Jurkat, Clone E6-1 (cell line): ENCODE results near the gene VASH1.
A peak's percentile ranks its signal among the peaks of the same experiment; 100 is the strongest.

Source experiments
- DNase-seq: peaks from one replicate; pipeline ENCODE4 v3.0.0-alpha.2; 2011; ENCODE audit warnings: low read depth, low spot score
- H3K4me3 ChIP-seq: 2 replicates; pipeline ENCODE4 v1.5.1; 2011; ENCODE audit warnings: mild to moderate bottlenecking, low read length, control low read depth, moderate library complexity

VASH1 gene

GRCh38 chr14:76780058-76780345 lies 18.7 kb downstream of the VASH1 start:
- H3K4me3 ChIP-seq: no peak overlapping the region
- DNase-seq: no peak

- H3K4me3 ChIP-seq: no peak overlapping the region
- no peak for DNase-seq
These were observed 19.1 kb downstream of the VASH1 start for GRCh38 chr14:76780360-76780759.

DNA sequence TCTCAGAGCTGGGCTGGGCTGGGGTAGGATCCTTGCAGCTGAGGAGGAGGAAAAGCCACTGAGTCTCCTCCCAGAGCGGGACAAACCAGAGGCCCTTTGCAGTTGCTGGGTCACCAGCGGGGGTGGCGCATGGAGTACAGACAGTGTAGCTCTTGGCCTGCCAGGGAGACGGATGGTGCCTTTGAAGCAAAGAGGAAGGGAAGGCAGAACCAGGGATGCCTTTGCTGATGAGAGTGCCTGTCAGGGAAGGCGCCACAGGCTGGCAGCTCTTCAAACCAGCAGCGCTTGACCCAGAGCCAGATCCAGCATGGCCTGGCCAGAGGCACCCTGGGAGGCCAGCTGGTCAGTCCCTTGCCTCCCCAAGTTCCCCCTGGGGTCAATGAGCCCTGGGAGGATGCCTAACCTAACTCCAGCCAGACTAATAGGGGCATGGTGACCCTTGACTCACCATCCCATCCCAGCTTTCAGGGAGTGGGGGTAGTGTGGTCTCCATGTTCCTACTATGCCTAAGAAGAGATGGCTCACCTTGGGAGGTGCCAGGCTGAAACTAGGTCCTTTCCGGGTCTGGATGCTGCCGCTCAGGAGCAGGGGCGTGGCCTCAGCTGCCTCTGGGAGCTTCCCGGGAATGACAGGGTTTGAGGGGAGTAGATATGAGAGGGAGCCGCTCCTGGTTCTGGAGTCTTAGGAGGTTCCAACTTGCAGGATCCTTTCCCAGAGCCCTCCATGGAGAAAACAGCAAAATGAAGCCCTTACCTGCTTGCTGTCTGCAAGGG lies 19.8 kb downstream of the VASH1 start:
- H3K4me3 ChIP-seq: no peak overlapping the region
- DNase-seq: no peak

DNA sequence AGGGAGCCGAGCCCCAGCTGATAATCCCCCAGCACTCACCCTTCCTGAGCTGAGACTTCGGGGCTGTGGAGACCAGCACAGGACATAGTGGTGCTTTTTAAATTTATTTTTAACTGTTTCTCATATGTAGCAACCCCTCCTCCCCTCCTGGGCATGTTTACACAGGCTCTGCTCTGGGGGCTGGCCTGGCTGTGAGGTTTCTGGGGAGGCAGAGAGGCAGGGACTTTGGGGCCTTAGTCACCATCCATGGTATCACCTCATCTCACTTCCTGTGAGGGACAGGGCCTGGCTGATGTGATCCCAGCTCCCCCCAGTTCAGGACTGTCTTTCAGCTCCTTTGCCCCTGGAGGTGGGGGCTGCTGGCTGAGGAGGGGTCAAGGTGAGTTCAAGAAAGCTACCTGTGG lies 20.4 kb downstream of the VASH1 start:
- no peak for DNase-seq
- H3K4me3 ChIP-seq: no peak overlapping the region

- H3K4me3 ChIP-seq: no peak overlapping the region
- no peak for DNase-seq
These were observed 21.0 kb downstream of the VASH1 start for GRCh38 chr14:76782115-76782884.

DNA sequence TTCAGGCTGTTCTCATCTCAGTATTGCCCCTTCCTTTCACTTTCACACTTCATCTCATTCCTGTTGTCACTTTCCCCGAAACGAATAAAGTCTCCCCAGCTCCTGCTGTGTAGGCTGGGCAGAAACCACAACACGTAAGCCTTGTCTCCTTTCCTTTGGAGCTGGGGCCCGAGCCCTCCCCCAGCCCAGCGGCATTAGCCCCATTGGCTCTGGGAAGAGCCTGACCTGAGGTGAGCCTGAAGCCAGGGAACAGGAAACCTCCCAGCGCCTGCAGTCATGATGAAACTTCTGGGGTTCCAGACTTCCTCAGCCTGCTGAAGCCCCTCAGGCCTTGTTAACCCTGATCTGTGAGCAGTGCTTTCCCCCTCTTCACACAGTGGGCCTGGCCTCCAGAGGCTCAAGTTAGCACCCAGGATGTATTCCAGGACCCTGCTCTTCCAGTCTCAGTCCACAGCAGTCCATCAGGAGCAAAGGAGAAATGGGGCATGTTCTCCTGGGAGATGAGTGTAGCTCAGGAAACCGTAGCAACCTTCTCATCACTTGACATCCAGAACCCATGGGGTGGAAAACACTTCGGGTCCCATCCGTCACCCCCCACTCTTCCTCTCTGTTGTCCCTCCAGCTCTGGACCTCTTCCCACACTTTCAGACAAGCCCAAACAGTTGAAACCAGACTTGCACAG lies 21.8 kb downstream of the VASH1 start:
- no peak overlapping the region for H3K4me3 ChIP-seq
- DNase-seq: no peak

GRCh38 chr14:76784266-76784874 lies 23.1 kb downstream of the VASH1 start:
- H3K4me3 ChIP-seq: no peak overlapping the region

GRCh38 chr14:76784881-76785280 lies 23.6 kb downstream of the VASH1 start:
- H3K4me3 ChIP-seq: no peak overlapping the region
- DNase-seq: peak; percentile 65

More at GRCh38 chr14:76784266-76784874, 23.1 kb downstream of the VASH1 start:
- no peak for DNase-seq

DNA sequence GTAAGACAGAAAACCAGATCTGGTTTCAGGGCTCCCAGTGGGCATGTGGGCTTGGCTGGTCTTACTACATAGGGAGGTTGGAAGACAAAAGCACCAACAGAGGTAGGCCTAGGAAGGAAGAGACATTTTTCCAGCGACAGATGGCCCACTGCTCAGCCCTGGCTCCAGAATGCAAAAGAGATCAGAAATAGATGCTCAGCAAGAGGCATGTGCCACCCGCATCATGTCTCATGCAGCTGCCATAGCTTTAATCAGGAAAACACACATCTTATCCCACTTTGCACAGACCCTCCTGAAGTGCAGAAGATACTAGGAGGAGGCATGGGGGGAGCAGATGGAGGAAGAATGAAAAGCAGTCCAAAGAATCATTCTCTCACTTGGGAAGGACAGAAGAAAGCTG lies 25.3 kb downstream of the VASH1 start:
- H3K4me3 ChIP-seq: no peak overlapping the region

GRCh38 chr14:76792422-76792821 lies 31.2 kb downstream of the VASH1 start:
- no peak overlapping the region for H3K4me3 ChIP-seq
- DNase-seq: no peak

More for the DNA sequence above, 25.3 kb downstream of the VASH1 start:
- DNase-seq: no peak

- H3K4me3 ChIP-seq: no peak overlapping the region
- DNase-seq: no peak
These were observed 32.1 kb downstream of the VASH1 start for GRCh38 chr14:76793324-76793723.

- no peak for DNase-seq
- no peak overlapping the region for H3K4me3 ChIP-seq
These were observed 32.7 kb downstream of the VASH1 start for GRCh38 chr14:76793956-76794355.

DNA sequence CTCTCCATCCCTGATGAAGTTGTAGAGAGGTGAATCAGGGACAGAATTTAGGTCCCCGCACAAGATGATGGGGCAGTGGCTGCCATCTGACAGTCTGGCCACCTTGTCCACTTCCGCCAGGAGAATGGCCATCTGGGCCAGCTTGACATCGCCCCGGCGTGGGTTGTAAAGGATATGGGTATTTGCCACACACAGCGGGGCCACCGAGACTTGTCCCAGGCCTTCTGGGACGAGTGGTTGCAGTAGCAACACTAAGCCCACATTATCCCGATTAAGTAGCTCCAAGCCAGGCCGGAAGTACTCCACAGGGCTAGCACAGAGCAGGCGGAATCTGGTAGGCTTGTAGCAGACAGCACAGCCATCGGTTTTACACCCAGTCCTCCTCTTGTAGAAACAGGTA lies 45.2 kb downstream of the VASH1 start:
- no peak for DNase-seq
- H3K4me3 ChIP-seq: no peak overlapping the region

DNA sequence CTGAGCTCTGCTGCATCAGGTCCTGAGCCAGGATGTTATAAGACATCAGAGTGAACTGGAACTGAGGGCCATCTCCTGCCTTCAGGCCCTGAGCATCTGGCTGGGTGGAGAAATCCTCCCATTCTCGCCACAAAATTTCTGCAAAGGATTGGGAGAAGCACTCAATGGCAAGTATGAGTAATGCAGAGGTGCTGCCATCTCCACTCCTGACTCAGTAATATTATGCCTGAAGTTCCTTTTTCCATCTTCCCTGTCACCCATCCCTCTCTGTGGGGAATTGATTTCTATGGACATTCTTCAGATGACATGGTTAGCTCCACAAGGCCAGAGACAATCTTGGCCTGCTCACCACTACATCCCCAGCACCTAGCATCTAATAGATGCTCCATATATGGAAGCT lies 46.7 kb downstream of the VASH1 start:
- no peak overlapping the region for H3K4me3 ChIP-seq
- no peak for DNase-seq

DNA sequence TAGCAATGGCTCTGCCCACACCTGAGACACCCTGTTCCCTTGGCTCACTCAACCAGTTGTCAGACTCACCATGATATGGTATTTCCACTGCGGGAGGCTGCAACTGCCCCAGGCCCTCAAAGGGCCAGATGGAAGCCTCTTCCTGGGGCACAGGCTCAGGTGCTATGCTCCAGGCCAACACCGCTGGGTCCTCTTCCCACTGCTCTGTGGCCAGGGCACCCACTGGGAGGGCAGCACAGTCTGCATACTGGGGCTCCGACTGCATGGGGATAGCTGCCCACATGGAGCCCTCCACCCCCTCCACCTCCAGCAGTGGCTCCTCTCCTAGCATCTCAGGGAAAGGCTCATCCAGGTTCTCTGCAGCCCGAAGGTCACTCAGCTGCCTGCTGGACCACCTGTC lies 47.7 kb downstream of the VASH1 start:
- DNase-seq: no peak
- no peak overlapping the region for H3K4me3 ChIP-seq

GRCh38 chr14:76810525-76810924 lies 49.3 kb downstream of the VASH1 start:
- DNase-seq: no peak
- no peak overlapping the region for H3K4me3 ChIP-seq

GRCh38 chr14:76810953-76811400 lies 49.7 kb downstream of the VASH1 start:
- peak; percentile 11 for DNase-seq
- H3K4me3 ChIP-seq: peak overlapping the region; percentile 66

DNA sequence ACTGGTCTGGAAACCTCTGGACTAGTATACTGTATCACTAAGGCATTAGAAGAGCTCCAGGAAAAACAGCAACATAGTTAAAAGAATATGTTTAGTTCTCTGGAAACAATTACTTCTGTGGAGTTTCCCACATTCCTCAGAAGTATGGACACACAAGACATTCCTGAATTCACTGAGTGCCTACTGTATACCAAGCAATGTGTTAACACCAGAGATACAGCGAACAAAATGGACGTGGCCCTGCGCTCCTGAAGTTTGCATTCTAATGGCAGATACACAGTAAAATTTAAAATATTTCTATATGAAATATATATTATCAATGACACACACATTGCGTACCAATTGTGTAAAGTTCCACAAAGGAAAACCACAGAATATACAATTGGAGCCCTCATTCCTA lies 50.3 kb downstream of the VASH1 start:
- peak overlapping the region; percentile 66 for H3K4me3 ChIP-seq
- DNase-seq: no peak

DNA sequence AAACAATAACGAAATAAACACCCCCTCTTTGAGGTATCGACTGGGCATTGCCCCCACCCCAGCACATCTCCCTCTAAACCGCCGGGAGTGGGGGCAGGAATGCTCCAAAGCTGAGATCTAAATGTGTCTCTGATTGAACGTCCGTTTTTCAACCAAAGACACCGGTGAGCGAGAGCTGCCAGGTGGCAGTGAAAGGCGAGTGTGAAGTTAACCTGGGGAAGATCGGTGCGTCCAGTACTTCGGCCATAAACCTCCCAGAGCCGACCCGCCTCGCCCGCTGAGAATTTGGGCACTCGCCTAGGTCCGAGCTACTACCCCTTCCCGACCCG lies 50.8 kb downstream of the VASH1 start:
- peak overlapping the region; percentile 66 for H3K4me3 ChIP-seq
- DNase-seq: no peak
